C4-2B (cell line): ENCODE measurements around the gene CHRNA10.

Experiments used
- ZFX ChIP-seq: fragments of 450-650 bp; IDR thresholded peaks from 2 replicates; pipeline ENCODE4 v1.6.1; 2017
- TF ChIP-seq, protein P1 (sequence below): fragments of 450-650 bp; conservative IDR thresholded peaks from 2 replicates; pipeline ENCODE4 v1.5.1; 2017; ENCODE audit warnings: mild to moderate bottlenecking

DNA sequence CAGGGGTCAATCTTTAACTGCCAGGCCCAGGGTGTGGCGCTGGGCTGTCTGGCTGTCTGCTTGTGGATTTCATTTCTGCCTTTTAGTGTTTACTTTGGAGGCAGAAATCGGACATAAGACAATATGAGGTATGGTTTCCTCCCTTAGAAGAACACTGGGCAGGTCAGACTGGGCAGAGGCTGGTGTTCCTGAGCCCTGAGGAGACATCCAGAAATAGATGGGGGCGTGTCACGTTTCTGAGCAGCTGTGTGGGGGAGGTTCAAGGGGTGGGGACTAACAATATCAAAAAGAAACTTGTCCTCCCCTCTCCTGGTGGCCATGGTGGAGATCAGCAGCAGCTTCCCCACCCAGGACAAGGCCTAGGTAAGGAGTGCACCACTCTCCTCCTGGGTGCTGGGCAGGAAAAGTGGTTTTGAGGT lies 26.4 kb downstream of the CHRNA10 start, which contains the start of gene ART1:
- TF ChIP-seq, protein P1, sequence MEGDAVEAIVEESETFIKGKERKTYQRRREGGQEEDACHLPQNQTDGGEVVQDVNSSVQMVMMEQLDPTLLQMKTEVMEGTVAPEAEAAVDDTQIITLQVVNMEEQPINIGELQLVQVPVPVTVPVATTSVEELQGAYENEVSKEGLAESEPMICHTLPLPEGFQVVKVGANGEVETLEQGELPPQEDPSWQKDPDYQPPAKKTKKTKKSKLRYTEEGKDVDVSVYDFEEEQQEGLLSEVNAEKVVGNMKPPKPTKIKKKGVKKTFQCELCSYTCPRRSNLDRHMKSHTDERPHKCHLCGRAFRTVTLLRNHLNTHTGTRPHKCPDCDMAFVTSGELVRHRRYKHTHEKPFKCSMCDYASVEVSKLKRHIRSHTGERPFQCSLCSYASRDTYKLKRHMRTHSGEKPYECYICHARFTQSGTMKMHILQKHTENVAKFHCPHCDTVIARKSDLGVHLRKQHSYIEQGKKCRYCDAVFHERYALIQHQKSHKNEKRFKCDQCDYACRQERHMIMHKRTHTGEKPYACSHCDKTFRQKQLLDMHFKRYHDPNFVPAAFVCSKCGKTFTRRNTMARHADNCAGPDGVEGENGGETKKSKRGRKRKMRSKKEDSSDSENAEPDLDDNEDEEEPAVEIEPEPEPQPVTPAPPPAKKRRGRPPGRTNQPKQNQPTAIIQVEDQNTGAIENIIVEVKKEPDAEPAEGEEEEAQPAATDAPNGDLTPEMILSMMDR = no peak
- no peak for TF ChIP-seq ZFX
